HepG2 (cell line): ENCODE data around the gene DDR1. TPM values are rescaled to one million over a fixed set of nuclear protein-coding genes. Genes with fewer than 3 reads are reported as not detected.

Experiments
- AFF4 ChIP-seq: sonication (generic); formaldehyde crosslinking; IDR thresholded peaks from 2 replicates; pipeline ENCODE4 v1.4.0; 2020; ENCODE audit warnings: missing genetic modification reagents
- CBX5 ChIP-seq: sonication (generic); formaldehyde crosslinking; IDR thresholded peaks from 2 replicates; pipeline ENCODE4 v1.4.0; 2020; ENCODE audit warnings: missing genetic modification reagents, borderline replicate concordance
- CEBPB ChIP-seq: IDR thresholded peaks from 2 replicates; pipeline ENCODE4 v1.6.1; 2011; ENCODE audit warnings: low read depth, low read length, improper control_type of control experiment, borderline replicate concordance
- GLMP ChIP-seq: sonication (generic); formaldehyde crosslinking; IDR thresholded peaks from 2 replicates; pipeline ENCODE4 v1.9.0; 2021; ENCODE audit warnings: missing genetic modification reagents, mild to moderate bottlenecking, borderline replicate concordance
- HNF1A ChIP-seq, 2 experiments: sonication (generic) in 1 of 2; formaldehyde crosslinking in 1 of 2; IDR thresholded peaks; 2 replicates each; pipeline versions ENCODE4 v1.4.0 to v1.6.1; 2016 to 2020; ENCODE audit warnings: borderline replicate concordance in 1 of 2, low read depth in 1 of 2, mild to moderate bottlenecking in 1 of 2, missing genetic modification reagents in 1 of 2
- IRF9 ChIP-seq: sonication (generic); formaldehyde crosslinking; IDR thresholded peaks from 2 replicates; pipeline ENCODE4 v1.8.0; 2022; ENCODE audit warnings: missing genetic modification reagents, mild to moderate bottlenecking, borderline replicate concordance
- KMT2B ChIP-seq: IDR thresholded peaks from 2 replicates; pipeline ENCODE4 v1.6.1; 2016; ENCODE audit warnings: missing genetic modification reagents, missing compliant biosample characterization
- MNT ChIP-seq: fragments of 450-650 bp; IDR thresholded peaks from 2 replicates; pipeline ENCODE4 v1.6.1; 2016
- NFKBIZ ChIP-seq: IDR thresholded peaks from 2 replicates; pipeline ENCODE4 v1.6.1; 2018; ENCODE audit warnings: missing genetic modification reagents, missing compliant biosample characterization
- SMAD1 ChIP-seq: sonication (generic); formaldehyde crosslinking; IDR thresholded peaks from 2 replicates; pipeline ENCODE4 v1.4.0; 2020; ENCODE audit warnings: missing genetic modification reagents, low read depth, mild to moderate bottlenecking, borderline replicate concordance
- ZC3H13 ChIP-seq: sonication (generic); formaldehyde crosslinking; IDR thresholded peaks from 2 replicates; pipeline ENCODE4 v1.8.1; 2023; ENCODE audit warnings: mild to moderate bottlenecking, missing genetic modification reagents, moderate library complexity
- ZNF282 ChIP-seq: fragments of 450-650 bp; IDR thresholded peaks from 2 replicates; pipeline ENCODE4 v1.6.1; 2018; ENCODE audit not compliant: partially characterized antibody
- ZNF30 ChIP-seq: sonication (generic); formaldehyde crosslinking; IDR thresholded peaks from 2 replicates; pipeline ENCODE4 v1.5.0; 2020; ENCODE audit warnings: mild to moderate bottlenecking, missing genetic modification reagents
- ZNF333 ChIP-seq: sonication (generic); formaldehyde crosslinking; IDR thresholded peaks from 2 replicates; pipeline ENCODE4 v1.4.0; 2020; ENCODE audit warnings: mild to moderate bottlenecking, missing genetic modification reagents, borderline replicate concordance
- polyA plus RNA-seq, 8 experiments: library from polyadenylated mRNA; depleted of rRNA in 3 of 8; stranded (reverse) in 7 of 8; unstranded in 1 of 8; fragments of >200 nt; fragmentation: Illumina TruSeq in 4 of 8; extraction: Trizol in 4 of 8; gene quantifications; 2 replicates each; pipeline versions ENCODE4 v1.2.1 to v1.2.3, GENCODE V29; 2011 to 2016; ENCODE audit warnings: low read depth in 4 of 8, missing spikeins in 1 of 8, mixed read lengths in 1 of 8; ENCODE audit not compliant: insufficient read depth in 1 of 8
- total RNA-seq, 5 experiments: library from RNA; depleted of rRNA; stranded (reverse); fragments of >200 nt; fragmentation: Illumina TruSeq; extraction: Trizol; gene quantifications; 2 replicates each; pipeline ENCODE4 v1.2.3, GENCODE V29; 2016; ENCODE audit warnings: low read depth in 1 of 5

Gene DDR1
- total and polyA plus RNA-seq, 2 of the 13 experiments (the other 11 are each of a cell fraction or from before 2014, with no cell fraction given) = 16.7 to 20.2 TPM

- TF ChIP-seq HNF1A (IDR thresholded peaks at IDR 0.05; ENCODE audit: low read depth) (no peak), HNF1A (CRISPR knock-in tag; IDR thresholded peaks at IDR 0.05; ENCODE audit: borderline replicate concordance) (peak; percentile 22; the same call in 1 of the 2 replicates), MNT (no peak), KMT2B (CRISPR knock-in tag) (peak; percentile 52; the same call in 1 of the 2 replicates), ZNF282 (no peak), GLMP (CRISPR knock-in tag) (no peak), ZC3H13 (CRISPR knock-in tag) (no peak), CEBPB (no peak), ZNF333 (CRISPR knock-in tag) (no peak), IRF9 (CRISPR knock-in tag) (0 out of 2 replicates have a peak, but pooled peaks have one; percentile 37), NFKBIZ (CRISPR knock-in tag) (no peak), CBX5 (CRISPR knock-in tag) (peak; percentile 68; the same call in 1 of the 2 replicates), SMAD1 (no peak), AFF4 (CRISPR knock-in tag) (no peak), ZNF30 (CRISPR knock-in tag) (no peak)
Observed at GRCh38 chr6:30877419-30878262, 6.7 kb upstream of the DDR1 start (continued).
